22Rv1 (cell line): ENCODE data around the gene MOSPD3.

Source experiments
- CTCF ChIP-seq: fragments of 450-650 bp; IDR thresholded peaks from 2 replicates; pipeline ENCODE4 v1.5.1; 2017; ENCODE audit warnings: mild to moderate bottlenecking
- ZFX ChIP-seq: fragments of 450-650 bp; IDR thresholded peaks from 2 replicates; pipeline ENCODE4 v1.6.1; 2017; ENCODE audit warnings: antibody characterized with exemption, borderline replicate concordance

DNA sequence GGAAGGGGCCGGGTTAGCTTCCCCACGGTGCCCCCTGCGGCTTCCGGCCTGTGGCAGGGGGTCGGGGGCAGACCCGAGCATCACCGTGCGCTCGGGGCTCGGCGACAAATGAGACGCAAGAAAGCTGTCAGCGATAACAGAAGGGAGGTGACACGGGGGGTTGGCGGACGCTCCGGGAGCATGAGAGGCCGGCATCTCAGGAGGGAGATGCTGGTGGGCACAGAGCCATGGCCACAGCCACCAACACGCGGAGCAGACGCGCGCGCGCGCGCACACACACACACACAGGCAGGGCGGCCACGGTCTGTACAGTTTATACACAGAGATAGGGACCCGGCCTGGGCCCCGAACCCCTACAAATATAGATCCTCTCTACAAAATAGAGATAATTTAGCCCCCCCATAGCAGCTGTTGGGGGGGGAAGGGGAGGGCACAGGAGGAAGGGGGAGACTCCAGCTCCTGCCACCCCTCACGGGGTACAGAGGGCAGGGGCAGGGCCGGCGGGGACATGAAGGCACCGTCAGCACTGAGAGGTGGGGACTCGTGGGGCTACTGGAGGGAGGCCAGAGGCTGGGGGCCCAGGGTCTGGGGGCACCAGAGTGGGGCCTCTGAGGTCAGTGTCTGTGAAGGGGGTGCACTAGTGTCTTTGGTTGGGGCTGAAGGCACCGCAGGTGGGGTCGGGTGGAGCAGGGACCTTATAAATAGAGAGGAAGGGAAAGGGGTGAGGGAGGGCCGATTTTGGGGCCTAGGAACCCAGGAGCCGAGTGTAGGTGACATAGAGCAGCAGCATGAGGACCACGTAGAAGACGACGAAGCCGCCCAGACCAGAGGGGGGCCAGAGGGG is 37.8 kb upstream of the MOSPD3 start:
- TF ChIP-seq CTCF, result no peak
- no peak for TF ChIP-seq ZFX
